ENCODE results near the gene SKAP2. TPM values are rescaled to one million over a fixed set of nuclear protein-coding genes. Genes with fewer than 3 reads are reported as not detected.

SKAP2 gene
- total and polyA plus RNA-seq, 2 of the 13 experiments (the other 11 are each of a cell fraction or from before 2014, with no cell fraction given): 3.6 to 12.9 TPM

DNA sequence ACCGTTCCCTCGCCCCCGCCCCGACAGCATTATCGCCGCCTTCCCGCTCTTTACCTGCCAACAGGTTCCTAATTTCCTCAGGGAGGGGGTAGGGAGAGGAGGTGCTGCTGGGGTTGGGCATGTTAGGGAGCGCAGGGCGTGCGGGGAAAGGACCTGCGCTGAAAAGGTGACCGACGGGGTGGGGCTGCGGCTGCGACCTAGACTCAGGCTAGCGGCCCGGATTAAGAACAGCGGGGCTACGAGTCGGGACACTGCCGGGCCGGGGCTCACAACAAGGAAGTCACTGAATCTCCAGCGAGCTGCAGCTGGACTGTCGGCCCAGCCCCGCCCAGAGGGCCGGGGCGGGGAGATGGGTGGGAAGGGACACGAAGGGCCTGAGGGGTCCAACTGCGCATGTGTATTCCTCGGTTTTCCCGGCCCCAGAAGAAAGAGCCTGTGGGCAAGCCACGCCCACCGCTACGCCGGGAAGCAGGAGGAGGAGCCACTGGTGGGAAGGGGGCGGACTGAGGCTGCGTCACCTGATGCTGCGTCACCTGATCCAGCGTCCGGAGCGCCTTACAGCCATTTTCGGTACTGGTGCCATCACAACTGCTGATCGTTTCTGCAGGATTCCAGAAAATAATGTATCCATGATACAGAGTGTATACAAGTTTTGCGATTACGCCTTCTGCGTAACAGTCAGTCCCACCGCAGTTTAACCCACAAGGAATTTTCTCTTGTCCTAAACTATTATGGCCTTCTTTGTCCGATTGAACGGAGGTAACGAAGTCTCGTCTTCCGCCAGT lies at the start of gene SKAP2 (continued):
- TF ChIP-seq, protein P1, sequence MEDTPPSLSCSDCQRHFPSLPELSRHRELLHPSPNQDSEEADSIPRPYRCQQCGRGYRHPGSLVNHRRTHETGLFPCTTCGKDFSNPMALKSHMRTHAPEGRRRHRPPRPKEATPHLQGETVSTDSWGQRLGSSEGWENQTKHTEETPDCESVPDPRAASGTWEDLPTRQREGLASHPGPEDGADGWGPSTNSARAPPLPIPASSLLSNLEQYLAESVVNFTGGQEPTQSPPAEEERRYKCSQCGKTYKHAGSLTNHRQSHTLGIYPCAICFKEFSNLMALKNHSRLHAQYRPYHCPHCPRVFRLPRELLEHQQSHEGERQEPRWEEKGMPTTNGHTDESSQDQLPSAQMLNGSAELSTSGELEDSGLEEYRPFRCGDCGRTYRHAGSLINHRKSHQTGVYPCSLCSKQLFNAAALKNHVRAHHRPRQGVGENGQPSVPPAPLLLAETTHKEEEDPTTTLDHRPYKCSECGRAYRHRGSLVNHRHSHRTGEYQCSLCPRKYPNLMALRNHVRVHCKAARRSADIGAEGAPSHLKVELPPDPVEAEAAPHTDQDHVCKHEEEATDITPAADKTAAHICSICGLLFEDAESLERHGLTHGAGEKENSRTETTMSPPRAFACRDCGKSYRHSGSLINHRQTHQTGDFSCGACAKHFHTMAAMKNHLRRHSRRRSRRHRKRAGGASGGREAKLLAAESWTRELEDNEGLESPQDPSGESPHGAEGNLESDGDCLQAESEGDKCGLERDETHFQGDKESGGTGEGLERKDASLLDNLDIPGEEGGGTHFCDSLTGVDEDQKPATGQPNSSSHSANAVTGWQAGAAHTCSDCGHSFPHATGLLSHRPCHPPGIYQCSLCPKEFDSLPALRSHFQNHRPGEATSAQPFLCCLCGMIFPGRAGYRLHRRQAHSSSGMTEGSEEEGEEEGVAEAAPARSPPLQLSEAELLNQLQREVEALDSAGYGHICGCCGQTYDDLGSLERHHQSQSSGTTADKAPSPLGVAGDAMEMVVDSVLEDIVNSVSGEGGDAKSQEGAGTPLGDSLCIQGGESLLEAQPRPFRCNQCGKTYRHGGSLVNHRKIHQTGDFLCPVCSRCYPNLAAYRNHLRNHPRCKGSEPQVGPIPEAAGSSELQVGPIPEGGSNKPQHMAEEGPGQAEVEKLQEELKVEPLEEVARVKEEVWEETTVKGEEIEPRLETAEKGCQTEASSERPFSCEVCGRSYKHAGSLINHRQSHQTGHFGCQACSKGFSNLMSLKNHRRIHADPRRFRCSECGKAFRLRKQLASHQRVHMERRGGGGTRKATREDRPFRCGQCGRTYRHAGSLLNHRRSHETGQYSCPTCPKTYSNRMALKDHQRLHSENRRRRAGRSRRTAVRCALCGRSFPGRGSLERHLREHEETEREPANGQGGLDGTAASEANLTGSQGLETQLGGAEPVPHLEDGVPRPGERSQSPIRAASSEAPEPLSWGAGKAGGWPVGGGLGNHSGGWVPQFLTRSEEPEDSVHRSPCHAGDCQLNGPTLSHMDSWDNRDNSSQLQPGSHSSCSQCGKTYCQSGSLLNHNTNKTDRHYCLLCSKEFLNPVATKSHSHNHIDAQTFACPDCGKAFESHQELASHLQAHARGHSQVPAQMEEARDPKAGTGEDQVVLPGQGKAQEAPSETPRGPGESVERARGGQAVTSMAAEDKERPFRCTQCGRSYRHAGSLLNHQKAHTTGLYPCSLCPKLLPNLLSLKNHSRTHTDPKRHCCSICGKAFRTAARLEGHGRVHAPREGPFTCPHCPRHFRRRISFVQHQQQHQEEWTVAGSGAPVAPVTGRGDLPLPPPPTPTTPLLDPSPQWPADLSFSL (CRISPR knock-in tag; IDR thresholded peaks at IDR 0.05): peak; percentile 14; the same call in 1 of the 2 replicates
- TF ChIP-seq MEF2D (CRISPR knock-in tag; IDR thresholded peaks at IDR 0.05) (no peak; the same call in 1 of the 2 replicates), ARNT (IDR thresholded peaks at IDR 0.05) (no peak), NBN (conservative IDR thresholded peaks at IDR 0.05) (no peak), MEIS1 (CRISPR knock-in tag; IDR thresholded peaks at IDR 0.05; ENCODE audit: borderline replicate concordance) (peak; percentile 78; the same call in 1 of the 2 replicates), ZBED4 (CRISPR knock-in tag; IDR thresholded peaks at IDR 0.05; ENCODE audit: borderline replicate concordance) (peak; percentile 77), ZNF331 (CRISPR knock-in tag; IDR thresholded peaks at IDR 0.05) (peak; percentile 18; the same call in 1 of the 2 replicates), ETV5 (CRISPR knock-in tag; IDR thresholded peaks at IDR 0.05; ENCODE audit: borderline replicate concordance) (no peak; the same call in 1 of the 2 replicates), SMARCC2 (IDR thresholded peaks at IDR 0.05) (no peak), HOXA7 (CRISPR knock-in tag; IDR thresholded peaks at IDR 0.05) (no peak), SMARCE1 (IDR thresholded peaks at IDR 0.05; ENCODE audit: borderline replicate concordance) (no peak), ZNF562 (CRISPR knock-in tag; IDR thresholded peaks at IDR 0.05; ENCODE audit: borderline replicate concordance) (no peak), HIVEP1 (CRISPR knock-in tag; IDR thresholded peaks at IDR 0.05) (peak; percentile 42; the same call in 1 of the 2 replicates), KLF16 (CRISPR knock-in tag; IDR thresholded peaks at IDR 0.05) (peak in 1 of 2 experiments; percentile 56; a peak in 2 of 4 replicates), ZFY (CRISPR knock-in tag; IDR thresholded peaks at IDR 0.05) (peak; percentile 73)
- TF ChIP-seq, protein P2, sequence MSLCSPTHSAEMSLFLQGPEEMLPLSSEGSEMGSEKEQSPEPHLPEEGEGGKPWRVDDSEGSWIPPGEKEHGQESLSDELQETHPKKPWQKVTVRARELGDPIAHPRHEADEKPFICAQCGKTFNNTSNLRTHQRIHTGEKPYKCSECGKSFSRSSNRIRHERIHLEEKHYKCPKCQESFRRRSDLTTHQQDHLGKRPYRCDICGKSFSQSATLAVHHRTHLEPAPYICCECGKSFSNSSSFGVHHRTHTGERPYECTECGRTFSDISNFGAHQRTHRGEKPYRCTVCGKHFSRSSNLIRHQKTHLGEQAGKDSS (CRISPR knock-in tag; IDR thresholded peaks at IDR 0.05; ENCODE audit: borderline replicate concordance, low read depth): no peak; the same call in 1 of the 2 replicates
